GM19035 (cell line): ENCODE data around the gene LACRT.
"Not testable (repeated sequence)": the region's sequence is repeated elsewhere in the genome, so short reads cannot be mapped to it uniquely, and the experiment has no call there.

Experiments used
- ATAC-seq: cut with Tn5 transposase; IDR thresholded peaks from one replicate; pipeline ENCODE4 v1.9.1; 2021; ENCODE audit not compliant: unreplicated experiment

Gene LACRT

GRCh38 chr12:54641089-54641488 lies 6.4 kb upstream of the LACRT start:
- ATAC-seq = no peak

DNA sequence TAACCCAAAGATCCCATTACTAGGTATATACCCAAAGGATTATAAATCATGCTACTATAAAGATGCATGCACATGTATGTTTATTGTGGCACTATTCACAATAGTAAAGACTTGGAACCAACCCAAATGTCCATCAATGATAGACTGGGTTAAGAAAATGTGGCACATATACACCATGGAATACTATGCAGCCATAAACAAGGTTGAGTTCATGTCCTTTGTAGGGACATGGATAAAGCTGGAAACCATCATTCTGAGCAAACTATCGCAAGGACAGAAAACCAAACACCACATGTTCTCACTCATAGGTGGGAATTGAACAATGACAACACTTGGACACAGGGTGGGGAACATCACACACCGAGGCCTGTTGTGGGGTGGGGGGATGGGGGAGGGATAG lies 4.4 kb upstream of the LACRT start:
- ATAC-seq = not testable (repeated sequence)

- ATAC-seq = no peak
These were observed 2.5 kb downstream of the LACRT start for GRCh38 chr12:54631988-54632728.

DNA sequence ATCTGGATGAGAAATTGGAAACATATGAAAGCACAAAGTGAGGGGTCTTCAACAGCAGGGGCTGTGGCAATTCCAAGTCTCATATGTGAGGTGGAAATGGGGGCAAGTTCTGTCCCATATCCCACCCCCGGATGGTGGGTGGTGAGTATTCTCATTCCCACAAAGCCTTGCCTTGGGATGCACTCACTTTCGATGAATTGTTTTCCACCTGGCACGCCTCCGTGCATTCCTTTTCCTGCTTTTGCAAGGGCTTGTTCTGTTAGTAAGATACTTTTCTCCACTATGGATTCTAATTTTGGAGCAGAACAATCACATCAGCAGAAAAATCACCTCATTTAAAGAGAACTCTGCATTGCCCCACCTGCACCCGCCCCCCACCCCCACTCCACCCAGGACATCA lies 3.1 kb downstream of the LACRT start:
- ATAC-seq = no peak

- no peak for ATAC-seq
These were observed 4.8 kb downstream of the LACRT start for GRCh38 chr12:54629925-54630324.

GRCh38 chr12:54628186-54628846 lies 6.4 kb downstream of the LACRT start:
- ATAC-seq = no peak

DNA sequence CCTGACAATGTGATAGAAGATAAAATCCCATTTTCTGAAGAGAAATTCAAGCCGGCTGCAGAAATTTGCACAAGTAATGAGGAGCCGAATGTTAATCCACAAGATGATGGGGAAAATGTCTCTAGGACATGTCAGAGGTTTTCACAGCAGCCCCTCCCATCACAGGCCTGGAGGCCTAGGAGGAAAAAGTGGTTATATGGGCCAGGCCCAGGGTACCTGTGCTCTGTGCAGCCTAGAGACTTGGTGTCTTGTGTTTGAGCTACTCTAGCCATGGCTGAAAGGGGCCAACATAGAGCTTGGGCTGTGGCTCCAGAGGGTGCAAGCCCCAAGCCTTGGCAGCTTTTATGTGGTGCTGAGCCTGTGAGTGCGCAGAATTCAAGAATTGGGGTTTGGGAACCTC lies 7.4 kb downstream of the LACRT start:
- ATAC-seq = no peak

DNA sequence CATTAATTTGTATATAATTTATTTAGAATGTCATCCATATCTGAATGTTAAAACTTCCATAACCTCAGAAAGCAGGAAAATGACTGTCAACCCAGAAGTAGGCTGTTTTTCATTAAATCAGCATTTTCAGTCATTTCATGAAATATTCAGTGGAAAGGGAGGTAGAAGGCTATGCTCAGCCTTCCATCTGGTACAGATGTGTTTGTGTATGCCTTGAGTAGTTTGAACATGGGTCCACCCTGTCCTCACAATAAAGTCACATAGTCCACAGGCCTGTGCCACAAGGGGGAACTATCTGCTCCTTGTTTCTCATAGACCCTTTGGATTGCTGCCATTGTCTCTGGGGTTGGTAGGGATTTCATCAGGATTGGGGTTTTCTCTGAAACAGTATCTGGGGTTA lies 9.1 kb downstream of the LACRT start:
- no peak for ATAC-seq

DNA sequence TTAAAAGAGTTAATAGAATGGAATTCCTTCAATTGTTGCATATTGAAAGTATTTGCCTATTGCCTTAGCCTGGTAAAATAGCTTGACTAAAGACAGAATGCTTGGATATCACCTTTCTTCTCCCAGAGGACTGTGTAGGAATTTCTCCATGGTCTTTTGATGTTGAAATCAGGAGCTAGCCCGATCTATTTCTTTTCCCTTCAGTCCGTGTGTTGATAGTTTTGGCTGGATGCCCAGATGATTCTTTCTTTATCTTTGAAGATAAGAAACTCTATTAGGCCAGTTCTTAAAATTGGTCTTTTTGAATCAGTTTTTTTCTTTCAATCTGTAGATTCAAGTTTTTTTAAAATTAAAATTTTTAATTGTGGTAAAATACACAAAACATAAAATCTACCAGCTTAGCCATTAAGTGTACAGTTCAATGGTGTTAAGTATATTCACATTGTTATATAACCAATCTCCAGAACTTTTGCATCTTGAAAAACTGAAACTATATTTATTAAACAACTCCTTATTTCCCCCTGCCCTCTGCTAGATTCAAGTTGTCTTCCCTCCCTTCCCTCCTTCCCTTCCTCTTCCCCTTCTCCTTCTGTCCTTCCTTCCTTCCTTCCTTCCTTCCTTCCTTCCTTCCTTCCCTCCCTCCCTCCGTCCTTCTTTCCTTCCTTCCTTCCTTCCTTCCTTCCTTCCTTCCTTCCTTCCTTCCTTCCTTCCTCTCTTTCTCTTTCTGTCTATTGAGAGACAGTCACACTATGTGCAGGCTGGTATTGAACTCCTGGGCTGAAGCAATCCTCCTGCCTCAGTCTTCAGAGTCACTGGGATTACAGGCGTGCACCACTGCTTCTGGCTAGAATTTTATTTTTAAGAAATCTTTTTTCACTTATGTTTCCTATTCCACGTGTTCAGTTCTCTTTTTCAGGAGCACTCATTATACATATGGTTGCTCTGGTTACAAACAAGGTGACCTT lies 10.1 kb downstream of the LACRT start:
- no peak for ATAC-seq

GRCh38 chr12:54622463-54623183 lies 12.1 kb downstream of the LACRT start:
- no peak for ATAC-seq

GRCh38 chr12:54616933-54617680 lies 17.6 kb downstream of the LACRT start:
- no peak for ATAC-seq

- ATAC-seq = no peak
These were observed 22.4 kb downstream of the LACRT start for GRCh38 chr12:54612225-54612750.

DNA sequence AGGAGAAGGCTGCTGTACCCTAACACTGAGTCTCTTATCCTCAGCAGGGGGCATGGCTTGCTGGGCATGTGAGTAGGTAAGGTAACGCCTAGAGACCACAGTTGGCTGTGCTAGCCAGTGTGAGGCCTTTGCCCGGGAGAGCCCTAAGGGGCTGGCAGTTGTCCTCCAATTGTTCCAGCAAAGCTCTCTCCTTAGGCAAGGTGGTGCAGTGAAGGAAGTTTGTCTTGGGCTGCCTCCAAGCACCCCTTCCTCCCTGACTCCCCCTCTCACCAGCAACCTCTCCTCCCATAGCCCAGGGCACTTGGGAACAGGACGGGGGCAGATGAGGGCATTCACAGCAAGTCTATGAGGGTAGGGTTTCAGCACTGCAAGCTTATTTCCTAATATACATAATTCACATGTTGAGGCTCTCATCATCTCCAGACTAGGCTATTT lies 23.0 kb downstream of the LACRT start:
- no peak for ATAC-seq

DNA sequence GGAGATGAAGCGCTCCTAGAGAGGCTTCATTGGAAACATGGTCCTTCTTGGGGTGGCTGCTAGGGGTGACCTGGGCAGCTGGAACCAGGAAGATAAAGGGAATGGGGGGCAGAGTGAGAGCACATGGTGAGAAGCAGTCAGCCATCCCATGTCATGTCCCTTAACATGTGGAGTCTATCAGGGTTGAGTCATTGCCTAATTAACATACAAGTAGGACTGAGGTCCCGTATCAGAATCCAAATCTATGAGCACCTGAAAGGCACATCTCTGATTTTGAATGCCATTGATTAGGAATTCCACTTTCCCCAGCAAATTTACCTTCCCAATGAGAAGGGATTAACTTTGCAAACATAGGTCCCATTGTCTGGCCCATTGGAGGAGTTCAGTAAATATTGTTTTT lies 25.9 kb downstream of the LACRT start:
- no peak for ATAC-seq

DNA sequence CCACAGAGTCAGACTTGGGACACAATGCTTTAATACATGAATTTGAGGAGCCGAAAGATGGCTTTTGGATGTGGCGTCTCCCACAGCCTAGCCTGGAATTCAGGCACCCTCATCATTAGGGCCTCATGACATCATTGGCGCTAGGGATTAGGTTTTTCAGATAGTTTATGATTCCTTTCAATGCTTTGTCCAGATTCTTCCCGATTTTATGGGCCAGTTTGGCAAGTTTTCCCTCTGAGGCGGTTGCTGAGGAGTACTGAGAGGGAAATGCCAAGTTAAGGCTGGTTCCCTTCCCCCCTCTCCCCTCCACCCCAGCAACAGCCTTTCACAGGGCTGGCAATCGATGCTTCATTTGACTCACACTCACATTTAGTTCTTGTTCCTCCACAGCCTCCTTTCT lies 26.5 kb downstream of the LACRT start:
- no peak for ATAC-seq

DNA sequence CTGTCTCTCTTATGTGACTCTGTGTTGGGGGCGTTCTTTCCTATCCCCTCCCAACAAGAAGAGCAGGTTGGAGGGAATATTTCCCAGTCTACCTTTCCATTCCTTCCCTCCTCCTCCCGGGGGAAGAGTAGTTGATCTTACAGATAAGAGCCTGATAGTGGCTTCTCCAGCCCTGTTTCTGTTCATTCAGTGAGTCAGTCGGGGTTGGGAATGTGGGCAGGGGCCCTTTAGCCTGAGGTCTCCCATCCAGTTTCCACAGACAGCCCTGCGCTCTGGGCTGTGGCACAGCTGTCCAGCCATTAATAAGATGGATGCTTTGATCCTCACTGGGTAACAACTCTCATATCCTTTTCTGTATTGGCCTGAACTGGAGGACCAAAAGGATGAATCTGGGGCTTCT lies 28.1 kb downstream of the LACRT start:
- no peak for ATAC-seq

DNA sequence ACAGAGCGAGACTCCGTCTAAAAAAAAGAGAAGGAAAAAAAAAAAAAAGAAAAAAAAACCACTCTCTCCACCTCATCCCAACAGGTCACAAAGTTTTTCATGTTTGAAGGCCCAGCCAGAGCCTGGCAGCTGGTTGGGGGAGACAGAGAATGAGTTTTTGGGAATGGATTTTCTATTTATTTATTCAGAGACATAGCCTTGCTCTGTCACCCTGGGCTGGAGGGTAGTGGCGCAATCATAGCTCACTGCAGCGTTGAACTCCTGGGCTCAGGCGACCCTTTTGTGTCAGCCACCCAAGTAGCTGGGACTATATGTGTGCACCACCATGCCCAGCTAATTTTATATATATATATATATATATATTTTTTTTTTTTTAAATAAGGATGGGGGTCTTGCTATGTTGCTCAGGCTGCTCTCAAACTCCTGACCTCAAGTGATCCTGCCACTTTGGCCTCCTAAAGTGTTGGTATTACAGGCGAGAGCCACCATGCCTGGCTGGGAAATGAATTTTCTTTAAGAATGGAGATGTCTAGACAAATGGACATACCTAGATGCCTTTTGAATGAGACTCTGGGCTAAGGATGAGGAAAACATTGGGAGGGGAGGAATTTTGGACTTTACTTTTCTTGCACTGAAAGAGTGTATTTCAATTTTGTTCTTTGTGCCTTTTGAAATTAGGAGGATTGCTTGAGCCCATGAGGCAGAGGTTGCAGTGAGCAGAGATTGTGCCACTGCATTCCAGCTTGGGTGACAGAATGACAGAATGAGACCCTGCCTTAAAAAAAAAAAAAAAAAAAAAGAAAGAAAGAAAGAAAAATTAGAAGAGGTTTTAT lies 29.3 kb downstream of the LACRT start:
- no peak for ATAC-seq

DNA sequence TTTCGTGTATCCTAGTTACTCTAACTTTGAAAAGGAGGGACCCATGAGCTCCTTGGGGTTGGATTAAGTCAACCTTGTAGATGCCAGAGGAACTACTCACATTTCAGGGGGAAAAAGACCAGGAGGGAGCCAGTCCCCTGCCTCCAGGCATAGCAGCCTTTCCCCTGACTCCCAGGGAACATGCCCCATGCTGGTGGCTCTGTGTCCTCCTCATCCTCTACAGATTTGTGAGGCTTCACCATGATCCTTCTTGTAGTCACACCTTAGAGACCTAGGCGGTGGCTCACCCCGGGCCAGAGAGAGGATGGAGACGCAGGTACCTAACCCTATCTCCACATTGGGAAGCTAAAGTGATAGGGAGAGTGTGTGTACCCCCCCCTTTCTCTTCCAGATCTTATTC lies 30.3 kb downstream of the LACRT start:
- ATAC-seq = no peak

DNA sequence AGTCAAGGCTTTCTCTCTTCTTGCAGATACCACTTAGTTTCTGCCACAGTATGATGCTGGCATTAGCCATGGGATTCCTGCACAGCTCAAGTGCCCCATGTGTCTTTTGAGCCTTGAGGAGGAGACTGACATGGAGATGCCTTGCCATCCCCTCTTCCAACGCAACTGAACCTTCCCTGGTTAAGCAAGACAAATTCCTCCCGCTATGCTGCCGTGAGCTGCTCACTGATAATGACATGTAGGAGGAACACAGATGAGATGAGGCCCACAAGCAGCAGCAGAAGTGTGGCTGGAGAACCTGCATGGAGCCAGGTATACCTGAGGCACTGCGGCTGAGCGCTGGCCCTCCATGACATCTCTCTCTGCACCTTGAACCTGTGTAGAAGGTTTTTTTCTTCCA lies 30.8 kb downstream of the LACRT start:
- no peak for ATAC-seq
